Stimulated activated CD4-positive, alpha-beta T cell treated with anti-CD3 and anti-CD28 coated beads, Interleukin-2, amount 100 ng/mL, for 4 hours (primary cell): Measurements from ENCODE around the gene LYRM4.
"Not testable (repeated sequence)": the region's sequence is repeated elsewhere in the genome, so short reads cannot be mapped to it uniquely, and the experiment has no call there.

Source experiments
- DNase-seq: peaks from one replicate; pipeline ENCODE4 v3.0.0-alpha.2; 2020; ENCODE audit warnings: low read depth

The LYRM4 gene

DNA sequence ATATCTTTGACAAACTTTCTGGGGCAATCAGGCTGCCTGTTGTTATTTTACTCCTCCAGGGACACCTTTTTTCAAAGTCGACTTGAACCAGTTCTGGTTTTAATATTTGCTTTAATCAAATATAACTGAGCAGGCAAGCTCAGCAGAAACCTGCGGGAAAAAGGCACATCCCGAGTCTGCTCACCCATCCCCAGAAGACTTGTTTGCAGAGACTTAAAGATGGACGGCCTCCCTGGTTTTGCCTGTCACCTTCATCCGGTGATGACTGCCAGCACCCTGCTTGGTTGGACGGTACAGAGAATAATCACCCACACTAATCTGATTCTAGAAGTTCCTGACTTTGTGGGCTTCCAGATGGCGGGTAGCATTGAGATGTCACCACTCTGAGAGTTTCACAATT, 138.8 kb downstream of the LYRM4 start:
- no peak for DNase-seq

DNA sequence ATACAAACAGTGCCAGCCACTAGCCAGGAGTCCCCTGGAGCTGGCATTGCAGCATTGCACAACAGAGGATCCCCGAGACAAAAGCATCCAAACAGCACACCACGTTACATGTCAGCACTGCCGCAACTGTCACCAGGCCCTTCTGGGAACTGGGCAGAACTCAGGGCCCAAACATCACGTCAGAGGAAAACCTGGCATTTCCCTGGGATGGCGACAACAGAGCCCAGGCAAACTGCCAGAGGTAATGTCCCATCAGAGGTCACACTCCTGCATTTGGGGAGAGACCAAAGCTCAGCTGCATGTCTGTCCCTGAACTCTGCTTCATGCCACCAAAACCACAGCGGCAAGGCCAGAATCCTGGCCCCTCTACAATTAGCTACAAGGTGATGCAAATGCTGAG, 139.3 kb downstream of the LYRM4 start:
- no peak for DNase-seq

DNA sequence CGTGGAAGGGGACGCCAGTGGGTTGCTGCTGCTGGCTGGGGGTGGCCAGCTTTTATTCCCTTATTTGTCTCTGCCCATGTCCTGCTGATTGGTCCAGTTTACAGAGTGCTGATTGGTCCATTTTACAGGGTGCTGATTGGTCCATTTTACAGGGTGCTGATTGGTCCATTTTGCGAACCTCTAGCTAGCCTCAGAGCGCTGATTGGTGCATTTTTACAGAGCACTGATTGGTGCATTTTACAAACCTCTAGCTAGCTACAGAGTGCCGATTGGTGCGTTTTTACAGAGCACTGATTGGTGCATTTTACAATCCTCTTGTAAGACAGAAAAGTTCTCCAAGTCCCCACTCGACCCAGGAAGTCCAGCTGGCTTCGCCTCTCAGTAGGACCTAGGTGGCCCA, 140.2 kb downstream of the LYRM4 start:
- not testable (repeated sequence) for DNase-seq

DNA sequence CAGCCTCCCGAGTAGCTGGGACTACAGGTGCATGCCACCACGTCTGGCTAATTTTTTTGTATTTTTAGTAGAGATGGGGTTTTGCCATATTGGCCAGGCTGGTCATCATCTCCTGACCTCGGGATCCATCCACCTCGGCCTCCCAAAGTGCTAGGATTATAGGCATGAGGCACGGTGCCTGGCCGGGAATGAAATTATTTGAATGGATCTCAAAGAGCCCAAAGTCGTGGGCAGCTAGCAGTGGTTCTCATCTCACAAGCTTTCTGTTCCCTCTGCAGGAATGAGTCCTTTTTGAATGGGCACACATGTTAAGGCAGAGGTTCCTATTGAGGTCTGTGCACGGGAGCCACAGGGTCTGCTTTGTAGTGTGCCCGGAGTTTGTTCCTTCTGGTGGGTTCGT, 140.7 kb downstream of the LYRM4 start:
- no peak for DNase-seq

DNA sequence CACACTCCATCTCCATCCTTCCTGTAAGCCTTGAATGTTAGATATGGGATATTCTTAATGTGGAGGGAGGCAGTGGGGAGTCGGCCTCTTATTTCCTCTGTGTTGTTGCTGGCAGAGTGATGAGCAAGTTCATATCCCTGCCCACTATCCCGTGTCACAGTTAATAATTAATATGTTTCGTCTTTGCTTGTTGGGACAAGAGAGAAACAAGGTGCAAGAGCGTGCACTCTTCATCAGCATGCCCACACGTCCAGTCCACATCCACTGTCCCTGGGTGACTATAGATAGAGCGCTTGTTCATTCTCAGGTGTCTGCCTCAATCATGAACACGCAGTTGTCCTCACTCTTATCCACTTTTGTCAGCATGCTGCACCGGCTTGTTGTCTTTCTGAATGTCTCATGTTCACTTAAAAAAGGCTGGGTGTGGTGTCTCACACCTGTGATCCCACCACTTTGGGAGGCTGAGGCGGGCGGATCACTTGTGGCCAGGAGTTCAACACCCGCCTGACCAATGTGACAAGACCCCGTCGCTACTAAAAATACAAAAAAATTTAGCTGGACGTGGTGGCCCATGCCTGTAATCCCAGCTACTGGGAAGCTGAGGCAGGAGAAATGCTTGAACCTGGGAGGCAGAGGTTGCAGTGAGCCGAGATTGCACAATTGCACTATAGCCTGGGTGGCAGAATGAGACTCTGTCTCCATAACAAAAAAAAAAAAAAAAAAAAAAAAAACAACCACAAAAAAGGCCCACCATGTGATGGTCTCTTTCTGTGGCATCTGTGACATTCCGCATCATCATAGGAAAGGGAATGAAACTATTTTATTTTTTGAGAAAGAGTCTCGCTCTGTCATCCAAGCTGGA, 141.4 kb downstream of the LYRM4 start:
- DNase-seq: no peak

DNA sequence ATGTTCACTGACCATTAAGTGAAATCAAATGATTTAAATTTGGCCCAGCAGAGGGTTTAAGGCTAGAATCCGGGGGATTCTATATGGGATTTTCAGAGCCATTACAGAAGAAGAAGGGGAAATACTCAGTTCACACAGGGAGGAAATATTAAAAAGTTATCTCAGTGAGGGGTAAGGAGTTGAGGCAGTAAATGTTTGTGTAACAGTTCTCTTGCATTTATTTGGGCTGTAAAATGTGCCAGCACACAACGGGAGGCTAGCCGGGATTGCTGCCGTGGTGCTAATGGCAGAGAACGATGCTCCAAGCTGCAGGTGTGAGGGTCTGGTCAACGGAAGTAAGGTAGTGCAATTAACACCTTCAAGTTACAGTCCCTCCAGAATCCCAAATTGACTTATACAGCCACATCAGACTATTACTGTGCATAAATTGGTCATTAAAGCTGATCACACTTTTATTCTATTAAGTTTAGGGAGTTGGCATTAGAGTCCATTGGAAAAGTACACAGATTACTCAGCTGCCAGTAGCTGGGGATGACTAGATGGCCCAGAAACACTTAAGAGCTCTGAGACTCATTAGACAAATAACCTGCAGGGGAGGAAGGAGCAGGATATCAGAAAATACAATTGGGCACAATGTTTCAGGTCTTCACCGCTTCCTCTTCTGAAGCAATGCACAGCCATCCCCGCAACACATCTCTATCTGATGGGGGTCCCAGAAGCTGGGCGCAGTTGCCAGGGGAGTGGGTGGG, 144.3 kb downstream of the LYRM4 start:
- DNase-seq: no peak

DNA sequence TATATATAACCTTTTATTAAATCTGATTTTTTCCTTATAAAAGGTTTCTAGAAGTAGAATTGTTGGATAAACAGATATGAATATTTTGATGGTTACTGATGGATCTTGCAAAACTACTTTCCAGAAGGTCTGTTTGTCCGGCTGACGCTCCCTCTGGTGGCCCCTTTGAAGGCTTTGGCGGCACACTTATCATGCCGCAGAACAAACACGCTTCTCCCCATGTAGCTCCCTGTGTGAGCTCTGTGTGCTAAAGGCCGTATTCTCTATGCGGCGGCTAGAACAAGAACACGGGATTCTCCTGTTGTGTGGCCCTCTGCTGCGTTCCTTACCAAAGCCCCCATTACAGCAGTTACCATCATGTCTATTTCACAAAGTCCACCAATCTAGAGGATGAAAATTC, 145.6 kb downstream of the LYRM4 start:
- no peak for DNase-seq

DNA sequence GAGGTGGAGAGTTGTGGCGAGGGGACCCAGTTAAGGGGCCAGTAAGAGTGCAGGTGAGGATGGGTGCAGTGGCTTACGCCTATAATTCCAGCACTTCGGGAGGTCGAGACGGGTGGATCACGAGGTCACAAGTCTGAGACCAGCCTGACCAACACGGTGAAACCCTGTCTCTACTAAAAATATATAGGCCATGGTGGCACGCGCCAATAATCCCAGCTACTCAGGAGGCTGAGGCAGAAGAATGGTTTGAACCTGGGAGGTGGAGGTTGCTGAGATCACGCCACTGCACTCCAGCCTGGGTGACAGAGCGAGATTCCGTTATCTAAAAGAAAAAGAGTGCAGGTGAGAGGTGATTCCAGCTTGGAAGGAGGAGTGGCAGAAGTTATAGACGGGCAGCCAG, 147.7 kb downstream of the LYRM4 start:
- no peak for DNase-seq

DNA sequence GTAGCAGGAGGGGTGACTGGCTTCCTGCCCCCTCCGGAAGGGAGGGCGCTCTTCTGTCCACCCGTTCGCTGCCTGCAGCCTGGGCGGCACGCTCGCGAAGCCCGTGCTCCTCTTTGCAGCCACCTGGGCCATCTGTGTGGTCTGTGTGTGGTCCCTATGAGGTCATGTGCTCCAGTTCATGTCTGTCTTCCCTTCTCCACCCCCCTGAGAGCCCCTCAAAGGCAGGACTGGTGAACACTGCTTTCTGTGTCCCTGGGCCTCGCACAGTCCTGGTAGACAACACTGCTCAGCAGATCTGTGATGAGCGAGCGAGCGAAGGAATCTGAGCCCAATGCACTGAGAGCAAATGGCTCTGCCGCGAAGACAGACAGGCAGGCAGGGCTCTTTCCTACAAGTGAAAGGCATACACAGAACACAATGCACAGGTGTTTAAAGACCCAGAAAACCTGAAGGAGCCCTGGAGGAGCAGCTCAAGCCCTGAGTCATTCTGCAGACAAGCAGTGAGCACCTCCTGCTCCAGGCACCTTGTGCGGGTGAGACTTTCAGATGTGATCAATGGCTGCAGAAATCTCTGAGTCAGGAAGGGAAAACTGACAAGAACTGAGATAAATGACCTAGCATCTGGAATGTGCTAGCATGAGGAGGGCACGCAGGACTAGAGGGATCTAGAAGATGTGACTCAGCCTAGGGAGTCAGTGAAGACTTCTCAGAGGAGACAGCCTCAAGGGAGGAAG, 148.5 kb downstream of the LYRM4 start:
- no peak for DNase-seq

DNA sequence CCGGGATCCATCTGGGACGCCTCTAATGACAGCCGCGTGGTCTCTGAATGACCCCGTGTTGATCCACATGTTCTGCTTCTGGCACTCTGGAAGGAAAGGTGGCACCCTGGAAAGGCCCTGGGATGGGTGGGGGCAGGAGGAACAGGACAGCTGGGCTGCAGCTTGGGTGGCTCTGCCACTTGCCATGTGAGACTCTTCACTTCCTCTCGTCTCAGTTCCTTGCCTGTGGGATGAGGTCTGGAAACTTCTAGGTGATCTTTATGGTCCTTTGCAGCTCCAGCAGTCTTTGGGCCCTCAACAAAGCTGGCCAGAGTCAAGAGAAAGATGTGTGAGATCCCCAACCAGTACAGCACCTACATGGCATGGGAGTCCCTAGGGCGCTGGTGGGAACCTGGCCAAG, 149.1 kb downstream of the LYRM4 start:
- no peak for DNase-seq

DNA sequence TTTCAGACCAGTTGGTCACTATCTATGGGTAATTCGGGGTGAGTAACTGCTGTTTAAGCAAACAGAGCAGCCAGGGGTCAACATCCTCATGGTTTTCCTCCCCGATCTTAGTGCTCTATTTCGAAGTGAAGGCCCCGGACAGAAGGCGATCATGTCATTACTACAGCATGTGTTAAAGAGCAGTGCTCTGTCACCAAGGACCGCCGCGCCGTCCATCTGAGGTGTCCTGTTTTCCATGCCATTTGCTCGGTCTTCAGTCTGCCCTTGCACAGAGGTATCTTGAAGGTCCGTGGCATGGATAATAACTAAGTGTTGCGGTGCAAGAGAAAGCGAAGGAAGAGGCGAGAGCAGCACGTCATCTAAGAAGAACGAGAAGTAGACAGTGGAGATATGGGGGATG, 150.5 kb downstream of the LYRM4 start:
- no peak for DNase-seq

DNA sequence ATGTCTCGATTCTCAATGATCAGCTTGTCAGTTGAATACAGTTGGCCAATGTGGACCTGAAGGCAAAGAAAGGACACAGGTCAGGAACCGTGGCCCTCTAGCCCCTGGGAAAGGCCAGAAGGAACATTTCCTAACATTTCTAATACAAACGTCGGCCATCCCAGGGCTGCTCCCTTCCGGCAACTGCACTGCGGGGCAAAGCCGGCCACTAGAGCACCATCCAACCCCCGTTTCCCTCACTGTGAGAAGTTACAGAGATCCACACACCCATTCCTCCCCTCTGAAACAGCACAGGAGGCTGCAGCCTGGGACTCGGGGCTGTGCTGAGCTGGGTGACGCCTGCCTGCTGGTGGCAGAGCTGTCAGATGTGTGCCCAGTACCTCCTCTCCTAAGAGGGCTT, 151.3 kb downstream of the LYRM4 start:
- DNase-seq: no peak

DNA sequence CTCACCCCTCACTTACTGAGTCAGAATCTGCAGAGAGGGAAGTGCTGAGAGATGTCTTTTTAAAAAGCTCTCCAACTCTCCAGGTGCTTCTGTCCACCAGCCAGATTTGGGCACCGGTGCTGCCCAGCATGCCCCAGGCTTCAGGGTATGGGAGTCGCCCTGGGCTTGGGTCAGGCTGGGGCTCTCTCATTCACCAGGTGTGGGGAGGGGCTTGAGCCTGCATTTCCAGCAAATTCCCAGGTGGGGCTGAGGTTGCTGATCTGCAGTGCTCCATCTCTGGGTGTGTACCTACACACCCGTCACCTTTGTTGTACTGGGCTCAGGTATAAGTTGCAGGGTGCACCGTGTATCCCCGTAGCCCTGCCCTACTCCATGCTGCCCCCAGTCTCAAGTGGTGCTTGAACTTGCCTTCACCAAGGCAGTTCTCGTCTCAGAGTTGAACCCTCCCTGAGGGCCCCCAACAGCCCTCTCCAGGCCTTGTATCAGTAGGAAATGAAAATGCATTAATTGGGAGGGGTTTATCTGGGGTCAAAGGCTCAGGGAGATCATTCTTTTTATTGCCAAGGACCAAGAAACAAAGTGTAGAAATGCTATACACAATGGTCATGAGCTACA, 152.1 kb downstream of the LYRM4 start:
- DNase-seq: no peak

DNA sequence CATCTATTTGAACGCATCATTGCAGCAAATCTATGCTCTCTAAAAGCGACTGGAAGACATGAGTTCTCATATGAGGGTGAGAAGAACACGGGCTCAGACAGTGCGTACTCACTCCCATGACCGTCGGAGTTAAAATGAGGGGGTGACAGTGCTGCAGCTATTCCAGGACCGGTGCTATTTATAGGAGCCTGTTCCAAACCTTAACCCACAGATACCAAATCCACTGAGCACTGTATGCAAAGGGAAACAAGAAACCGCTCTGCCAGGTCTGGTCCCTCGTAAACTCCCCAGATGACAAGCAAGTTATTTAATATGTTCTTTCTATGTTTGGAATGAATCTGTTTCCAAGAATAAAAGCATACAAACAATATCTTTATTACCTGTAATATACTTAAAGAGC, 152.7 kb downstream of the LYRM4 start:
- no peak for DNase-seq

DNA sequence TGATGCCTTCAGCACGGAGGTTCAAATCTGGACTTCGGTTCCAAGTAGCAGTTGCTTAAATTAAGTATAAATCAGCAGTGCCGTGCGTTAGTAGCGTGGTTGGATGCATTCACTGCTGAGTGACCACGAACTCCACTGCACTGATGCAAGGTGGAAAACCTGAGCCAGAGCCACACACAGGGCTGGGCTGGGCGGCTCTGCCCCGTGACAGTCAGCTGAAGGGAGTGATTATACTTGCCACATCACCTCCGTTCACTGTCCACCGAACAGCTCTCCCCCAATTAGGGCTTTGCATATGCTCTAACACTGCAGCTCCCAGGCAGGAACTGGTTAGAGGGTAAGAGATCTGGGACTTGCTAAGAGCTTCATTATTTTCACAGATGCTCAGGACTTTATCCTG, 153.4 kb downstream of the LYRM4 start:
- DNase-seq: no peak

DNA sequence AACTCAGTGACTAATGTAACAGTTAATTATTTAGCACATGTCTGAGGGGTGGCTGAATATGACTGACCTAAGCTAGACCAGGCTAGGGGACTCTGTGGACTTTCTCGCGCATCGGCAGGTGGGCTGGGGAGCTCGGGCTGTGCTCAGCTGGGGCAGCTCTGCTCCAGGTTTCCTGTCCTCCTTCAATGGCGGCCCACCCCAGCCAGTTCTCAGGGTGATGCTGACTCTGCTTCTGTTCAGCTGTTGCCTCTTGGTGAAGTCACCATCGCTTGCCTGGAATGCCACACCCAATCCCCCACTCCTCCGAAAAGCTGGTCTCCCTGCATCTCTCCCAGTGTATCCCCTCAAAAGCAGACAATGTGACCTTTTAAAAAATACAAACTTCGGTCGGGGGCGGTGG, 155.6 kb downstream of the LYRM4 start:
- no peak for DNase-seq

DNA sequence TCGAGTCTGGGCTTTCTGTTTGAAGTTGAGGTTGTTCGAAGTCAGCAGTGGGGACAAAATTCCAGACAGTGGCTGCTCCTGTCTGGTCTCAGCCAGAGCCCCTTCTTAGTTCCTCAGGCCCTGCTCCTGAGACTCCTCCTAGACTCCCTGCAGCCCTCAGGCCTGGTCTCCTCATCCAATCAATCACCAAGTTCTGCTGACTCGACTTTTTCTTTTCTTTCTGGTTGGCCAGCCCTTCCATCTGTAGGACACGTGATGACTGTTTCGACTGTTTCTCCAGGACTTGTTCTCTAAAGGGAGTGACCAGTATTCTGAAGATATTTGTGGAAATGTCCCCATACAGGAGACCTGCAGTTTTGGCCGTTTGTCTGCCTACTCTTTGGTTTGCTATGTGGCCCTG, 156.1 kb downstream of the LYRM4 start:
- DNase-seq: no peak

DNA sequence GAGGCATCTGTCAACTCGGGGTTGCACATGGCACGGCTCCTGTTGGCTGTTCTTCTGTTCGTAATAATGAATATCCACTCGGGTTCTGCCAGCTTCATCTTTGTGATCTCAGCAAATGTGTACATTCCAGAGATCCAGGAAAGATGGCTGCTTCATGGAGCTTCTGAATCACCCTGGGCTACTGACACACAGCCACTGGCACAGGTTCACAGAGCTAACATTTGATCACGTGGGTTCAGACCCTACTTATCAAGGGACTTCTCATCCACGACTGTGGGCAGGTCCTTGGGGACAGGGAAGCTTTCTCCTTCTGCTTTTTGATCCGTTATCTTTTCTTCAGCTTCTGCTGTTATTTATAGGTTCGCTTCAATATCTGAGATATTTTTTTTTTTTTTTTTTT, 157.5 kb downstream of the LYRM4 start:
- no peak for DNase-seq

DNA sequence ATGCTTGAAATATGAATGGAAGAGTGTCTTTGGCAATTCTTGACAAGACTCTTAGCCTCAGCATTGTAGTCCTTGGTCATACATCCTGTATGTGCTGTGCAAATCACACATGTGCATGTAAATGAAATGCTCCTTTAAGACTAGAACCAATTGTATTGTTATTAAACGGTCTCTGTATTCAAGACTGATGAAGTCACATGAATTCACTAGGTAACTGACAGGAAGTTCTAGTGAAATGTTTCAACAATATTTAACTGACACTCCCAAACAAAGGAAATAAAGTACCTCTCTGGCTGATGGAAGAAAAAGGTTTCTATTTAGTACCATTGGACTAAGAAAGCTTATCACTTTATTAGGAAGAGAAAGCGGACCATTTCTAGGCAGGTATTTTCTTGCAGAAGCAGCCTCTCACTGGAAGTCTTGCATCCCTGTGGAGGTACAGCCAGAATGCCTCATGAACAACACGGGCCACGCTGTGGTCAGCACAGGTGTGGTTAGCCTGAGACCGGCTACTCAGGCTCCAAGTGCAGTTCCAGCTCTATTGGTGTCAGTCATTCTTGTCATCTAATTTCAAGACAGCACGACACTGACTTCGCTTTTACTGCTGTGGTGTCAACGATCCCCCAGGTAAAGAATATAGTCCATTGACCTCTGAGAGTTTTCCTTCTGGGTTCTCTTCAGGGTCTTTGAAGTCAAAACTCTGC, 158.3 kb downstream of the LYRM4 start:
- no peak for DNase-seq

DNA sequence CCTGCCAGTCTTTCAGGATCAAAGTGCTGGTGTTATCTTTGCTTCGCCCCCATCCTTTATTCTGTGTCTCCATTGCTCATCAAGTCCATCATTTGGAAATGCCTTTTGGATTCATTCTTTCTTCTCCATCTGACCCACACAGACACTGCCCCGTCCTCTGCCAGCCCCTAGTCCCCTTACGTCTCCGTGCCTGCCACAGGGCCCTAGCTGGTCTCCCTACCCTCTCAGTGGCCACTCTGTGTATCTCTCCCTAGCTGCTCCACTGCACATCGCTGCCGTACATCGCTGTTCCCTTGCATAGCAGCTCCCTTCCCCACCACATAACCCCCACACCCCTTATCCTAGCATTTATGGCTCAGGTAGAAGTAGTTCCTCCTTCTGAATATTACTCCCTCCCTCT, 159.9 kb downstream of the LYRM4 start:
- DNase-seq: no peak

DNA sequence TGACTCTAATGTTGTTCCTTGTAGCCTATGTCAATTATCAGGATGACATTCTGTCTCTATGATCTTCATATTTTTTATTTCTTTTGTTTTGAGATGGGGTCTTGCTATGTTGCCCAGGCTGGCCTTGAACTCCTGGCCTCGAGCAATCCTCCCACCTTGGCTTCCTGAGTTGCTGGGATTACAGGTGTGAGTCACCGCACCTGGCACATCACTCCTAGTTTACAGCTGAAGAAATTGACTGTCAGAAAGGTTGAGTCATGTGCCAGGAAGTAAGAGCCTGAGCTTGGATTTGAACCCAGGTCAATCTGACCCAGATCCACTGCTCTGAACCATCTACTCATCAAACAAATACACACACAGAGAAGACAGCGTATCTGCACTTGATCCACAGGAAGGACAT, 161.2 kb downstream of the LYRM4 start:
- no peak for DNase-seq
